GM19099 (cell line): Measurements from ENCODE around the gene USP32.

ENCODE experiments used
- POLR2A ChIP-seq: IDR thresholded peaks from 3 replicates; pipeline ENCODE4 v1.6.1; 2011; ENCODE audit warnings: low read depth; ENCODE audit not compliant: insufficient read length; ENCODE audit errors: extremely low read depth

Gene USP32

DNA sequence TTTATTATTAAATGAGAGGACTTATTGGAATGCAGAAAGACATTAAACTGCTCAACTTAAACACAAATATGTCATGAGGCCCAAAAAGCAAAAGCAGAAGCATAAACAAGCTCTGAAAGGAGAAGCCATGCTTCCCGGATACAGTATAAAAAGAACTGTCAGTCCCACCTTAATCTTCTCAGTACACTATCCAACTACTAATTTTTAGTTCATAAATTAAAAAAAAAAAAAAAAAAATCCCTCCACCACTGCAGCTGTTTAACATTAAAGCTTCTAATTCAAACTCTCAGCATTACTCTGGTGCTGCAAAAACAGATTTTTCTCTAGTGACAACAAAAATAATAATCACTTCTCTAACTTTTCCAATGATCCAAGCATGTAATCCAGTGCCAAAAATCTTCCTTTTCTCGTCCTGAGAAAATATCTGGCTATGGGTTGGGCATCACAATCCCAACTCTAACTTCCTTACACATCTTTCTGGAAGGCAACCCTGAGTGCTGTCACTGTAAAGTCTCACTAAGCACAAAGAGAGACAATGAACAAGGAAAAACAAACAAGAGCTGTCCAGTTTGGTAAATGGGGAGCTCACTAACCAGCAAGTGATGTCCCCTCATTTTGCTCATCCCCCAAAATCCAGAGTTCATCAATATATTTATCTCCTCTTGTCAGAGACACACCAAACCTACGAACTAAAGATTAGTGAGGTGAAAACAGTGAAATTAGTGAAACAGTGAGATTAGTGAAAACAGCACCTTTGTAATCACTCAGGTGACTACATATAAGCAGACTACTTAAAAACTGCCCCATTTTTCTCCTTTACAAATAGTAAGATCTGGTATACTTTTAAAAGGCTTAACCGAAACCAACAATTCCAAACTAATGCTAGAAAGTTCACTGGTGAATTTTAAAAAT, 5.5 kb downstream of the USP32 start:
- no peak for TF ChIP-seq POLR2A

DNA sequence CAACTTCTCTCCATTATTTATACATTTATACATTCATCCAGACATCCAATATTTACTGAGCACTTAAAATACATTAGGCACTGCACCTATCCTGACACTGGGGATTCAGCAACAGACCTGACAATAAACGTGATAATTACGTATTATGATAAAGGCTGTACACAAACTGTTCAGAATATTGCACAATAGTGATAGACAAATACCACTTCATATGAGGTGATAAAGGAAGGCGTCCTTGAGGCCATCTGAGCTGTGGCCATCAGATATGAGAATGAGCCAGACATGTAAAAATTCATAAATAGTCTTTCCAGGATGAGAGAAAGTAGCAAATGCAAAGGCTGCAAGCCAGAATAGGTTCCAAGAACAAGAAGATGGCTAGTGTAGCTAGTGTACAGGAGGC, 8.6 kb downstream of the USP32 start:
- TF ChIP-seq POLR2A = no peak

DNA sequence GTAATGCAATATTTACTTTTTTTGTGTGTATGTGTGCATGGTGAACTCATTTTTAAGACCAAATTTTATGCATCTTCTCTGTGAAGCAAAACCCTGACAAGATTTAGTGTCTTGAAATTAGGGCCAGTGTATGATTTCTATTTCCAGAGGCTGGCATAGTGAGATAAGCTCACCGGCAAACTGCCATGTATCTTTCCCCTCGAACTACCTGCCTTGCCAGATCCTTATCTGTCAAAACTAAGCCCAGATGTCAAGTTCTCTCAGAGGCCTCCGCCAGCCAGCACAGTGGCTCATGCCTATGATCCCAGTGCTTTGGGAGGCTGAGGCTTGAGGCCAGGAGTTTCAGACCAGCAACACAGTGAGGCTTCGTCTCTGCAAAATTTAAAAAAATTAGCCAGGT, 10.0 kb downstream of the USP32 start:
- TF ChIP-seq POLR2A = no peak

DNA sequence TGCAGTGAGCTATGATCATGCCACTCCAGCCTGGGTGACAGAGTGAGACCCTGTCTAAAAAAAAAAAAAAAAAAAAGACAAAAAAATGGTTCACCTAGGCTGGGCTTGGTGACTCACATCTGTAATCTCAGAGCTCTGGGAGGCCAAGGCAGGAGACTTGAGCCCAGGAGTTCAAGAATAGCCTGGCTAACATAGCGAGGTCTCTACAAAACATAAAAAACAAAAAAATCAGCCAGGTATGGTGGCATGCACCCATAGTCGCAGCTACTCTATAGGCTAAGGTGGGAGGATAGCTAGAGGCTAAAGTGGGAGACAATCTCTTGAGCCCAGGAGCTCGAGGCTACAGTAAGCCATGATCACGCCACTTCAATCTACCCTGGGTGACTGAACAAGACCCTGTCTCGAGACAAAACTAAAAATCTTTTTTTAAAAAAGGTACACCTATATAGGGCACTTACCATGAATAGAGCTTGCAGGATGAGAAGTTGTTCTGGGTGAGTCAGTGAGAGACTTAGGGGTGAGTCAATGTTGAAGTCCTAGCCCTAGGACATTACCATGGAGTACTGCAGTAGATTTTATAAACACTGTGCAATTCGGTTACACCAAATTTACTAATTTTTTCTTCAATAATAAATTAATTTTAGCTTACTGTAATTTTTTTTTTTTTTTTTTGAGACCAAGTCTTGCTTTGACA, 19.0 kb downstream of the USP32 start:
- no peak for TF ChIP-seq POLR2A

DNA sequence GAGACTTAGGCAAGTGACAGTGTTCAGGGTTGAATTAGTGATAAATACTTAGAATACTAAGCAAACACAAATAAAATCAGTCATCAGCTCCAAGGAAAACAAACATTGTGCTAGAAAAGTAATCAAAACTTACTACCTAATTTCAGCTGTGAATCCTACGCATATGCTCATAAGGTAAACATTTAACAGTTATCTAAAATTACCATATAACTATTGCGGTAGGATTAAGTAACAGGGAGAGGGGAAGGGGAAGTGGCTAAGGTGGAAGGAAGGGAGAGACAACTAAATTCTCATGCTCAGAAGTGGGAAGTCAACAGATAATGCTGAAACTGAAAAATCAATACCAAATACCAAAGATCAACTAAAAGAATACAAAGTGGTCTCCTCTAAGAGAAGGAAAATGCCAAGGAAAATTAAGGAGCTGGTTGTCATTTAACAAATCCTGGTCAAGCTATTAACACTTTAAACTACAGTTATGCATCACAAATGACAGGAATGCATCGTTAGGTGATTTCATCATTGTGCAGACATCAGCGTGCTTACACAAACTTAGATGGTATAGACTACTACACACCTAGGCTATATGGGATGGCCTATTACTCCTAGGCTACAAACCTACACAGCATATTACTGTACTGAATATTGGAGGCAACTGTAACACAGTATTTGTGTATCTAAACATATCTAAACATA, 20.0 kb downstream of the USP32 start:
- TF ChIP-seq POLR2A = no peak

DNA sequence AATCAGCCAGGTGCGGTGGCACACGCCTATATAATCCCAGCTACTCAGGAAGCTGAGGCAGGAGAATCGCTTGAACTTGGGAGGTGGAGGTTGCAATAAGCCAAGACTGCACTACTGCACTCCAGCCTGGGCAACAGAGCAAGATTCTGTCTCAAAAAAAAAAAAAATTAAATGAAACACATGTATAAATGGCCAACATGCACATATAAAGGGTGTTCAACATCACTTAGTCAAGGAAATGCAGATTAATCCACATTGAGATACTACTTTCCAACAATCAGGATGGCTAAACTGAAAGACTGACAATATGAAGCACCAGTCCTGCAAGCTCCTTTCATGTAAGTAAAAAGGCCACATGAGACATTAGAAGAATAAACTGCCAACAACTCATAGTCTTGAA, 20.5 kb downstream of the USP32 start:
- TF ChIP-seq POLR2A = no peak

DNA sequence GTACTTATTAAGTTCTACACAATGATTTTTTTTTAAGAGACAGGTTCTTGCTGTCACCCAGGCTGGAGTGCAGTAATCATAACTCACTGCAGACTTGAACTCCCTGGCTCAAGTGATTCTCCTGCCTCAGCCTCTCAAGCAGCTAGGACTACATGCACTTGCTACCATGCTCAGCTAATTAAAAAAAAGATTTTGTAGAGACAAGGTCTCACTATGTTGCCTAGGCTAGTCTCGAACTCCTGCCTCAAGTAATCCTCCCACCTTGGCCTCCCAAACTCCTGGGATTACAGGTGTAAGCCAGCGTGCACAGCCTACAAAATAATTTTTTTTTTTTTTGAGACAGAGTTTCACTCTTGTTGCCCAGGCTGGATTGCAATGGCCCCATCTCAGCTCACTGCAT, 22.2 kb downstream of the USP32 start:
- no peak for TF ChIP-seq POLR2A

DNA sequence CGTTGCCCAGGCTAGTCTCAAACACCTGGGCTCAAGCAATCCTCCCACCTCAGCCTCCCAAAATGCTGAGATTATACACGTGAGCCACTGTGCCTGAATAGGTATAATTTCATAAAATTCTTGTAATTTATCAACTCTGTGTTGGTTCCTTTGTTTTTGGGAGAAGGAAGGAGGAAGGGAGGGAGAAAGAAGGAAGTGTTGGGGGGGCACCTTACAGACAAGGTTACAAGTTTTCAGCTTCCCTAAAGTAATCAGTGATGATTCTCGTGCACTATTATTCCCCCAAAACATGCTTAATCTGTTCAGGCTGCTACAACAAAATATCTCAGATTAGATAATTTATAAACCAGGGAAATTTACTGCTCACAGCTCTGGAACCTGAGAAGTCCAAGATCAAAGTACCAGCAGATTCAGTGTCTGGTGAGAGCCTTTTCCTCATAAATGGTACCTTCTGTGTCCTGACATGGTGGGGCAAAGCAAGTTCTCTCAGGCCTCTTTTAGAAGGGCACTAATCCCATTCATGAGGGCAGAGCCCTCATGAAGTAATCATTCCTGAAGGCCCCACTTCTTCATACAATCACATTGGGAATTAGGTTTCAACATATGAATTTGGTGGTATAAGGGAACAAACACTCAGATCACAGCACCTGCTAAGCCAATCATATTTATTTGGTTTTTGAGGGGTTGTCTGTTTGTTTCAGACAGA, 28.1 kb downstream of the USP32 start:
- no peak for TF ChIP-seq POLR2A

DNA sequence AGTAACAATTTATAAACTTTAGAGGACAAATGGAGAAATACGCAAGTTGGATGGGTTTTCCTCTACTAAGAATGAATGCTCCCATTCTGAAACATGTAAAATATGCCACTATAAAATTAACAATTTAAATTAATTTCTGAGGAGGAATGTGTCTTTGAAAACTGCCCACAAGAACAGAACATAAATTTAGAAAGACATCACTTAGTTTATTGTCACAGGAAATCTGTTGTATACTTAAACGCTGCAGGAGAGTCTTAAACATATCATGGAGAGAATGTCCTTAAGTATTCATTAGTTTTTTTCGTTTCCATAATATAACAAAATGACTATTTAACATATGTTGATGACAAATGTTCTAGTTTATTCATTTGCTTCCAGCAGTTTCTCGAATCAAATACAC, 29.6 kb downstream of the USP32 start:
- no peak for TF ChIP-seq POLR2A

DNA sequence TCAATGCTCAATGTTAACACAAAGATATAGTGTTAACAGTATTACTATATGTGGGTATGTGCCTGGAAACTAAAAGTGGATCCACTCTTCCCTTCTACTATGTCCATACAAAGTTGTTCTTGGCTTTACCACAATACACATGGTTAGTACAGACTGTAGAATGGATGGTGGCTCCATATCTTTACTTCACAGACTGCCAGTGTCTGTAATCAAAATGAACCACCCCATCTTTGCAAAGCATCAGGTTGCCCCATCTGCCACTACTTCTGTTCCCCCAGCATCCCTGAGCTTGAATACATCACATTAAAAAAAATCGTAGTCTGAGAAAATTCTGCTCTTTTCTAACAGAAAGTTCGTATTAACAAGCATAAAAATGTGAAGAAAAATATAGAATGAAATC, 30.0 kb downstream of the USP32 start:
- no peak for TF ChIP-seq POLR2A

DNA sequence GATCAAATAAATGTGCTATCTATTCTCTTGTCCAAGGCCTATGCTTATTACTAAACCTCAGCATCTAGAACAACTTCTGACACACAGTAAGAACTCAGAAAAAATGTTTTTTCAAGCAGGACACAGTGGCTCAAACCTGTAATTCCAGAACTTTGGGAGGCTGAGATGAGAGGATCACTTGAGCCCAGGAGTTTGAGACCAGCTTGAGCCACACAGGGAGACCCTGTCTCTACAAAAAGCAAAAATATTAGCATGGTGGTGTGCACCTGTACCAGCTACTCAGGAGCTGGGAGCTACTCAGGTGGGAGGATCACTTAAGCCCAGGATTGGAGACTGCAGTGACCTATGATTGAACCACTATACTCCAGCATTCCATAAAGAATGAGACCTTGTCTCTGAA, 32.5 kb downstream of the USP32 start:
- TF ChIP-seq POLR2A = no peak

DNA sequence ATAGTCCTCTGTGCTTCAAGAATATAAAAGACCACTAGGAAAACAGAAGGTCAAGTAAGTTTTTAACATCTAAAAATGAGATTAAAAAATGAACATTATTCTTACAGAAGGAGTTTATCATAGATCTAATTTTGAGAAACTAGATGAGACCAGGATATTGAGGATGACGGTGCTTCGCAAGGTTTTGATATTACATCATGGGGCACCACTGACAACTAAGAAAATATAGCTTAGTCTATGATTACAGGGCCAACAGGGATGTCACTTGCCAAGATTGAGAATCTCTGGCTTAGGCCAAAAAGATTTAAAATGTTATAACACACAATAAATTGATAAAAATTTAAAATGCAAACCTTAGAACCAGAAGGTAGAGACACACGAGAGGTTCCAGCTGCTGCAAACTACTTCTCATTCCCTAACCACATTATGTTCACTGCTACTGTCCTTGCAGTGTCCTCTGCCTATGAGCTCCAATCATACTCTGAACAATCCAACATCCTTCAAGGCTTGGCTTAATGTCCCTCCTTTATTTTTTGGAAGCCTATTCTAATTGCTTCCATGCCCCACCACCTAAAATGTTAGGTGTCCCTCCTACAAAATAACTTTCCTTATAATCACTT, 33.2 kb downstream of the USP32 start:
- TF ChIP-seq POLR2A = no peak

DNA sequence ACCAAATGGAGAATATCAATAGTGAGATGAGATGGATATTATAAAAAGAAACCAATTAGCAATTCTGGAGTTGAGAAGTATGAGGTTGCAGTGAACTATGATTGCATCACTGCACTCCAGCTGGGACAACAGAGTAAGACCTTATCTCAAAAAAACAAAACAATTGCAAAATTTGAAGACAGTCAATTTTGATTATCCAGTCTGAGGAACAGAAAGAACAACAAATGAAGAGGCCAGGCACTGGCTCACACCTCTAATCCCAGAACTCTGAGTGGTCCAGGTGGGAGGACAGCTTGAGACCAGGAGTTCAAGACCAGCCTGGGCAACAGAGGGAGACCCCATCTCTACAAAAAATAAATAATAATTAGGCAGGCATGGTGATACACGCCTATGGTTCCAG, 35.0 kb downstream of the USP32 start:
- no peak for TF ChIP-seq POLR2A
